ENCODE data around the gene TARBP1. TPM values are rescaled to one million over a fixed set of nuclear protein-coding genes. Genes with fewer than 3 reads are reported as not detected.
A peak's percentile ranks its signal among the peaks of the same experiment; 100 is the strongest.
"Not testable (repeated sequence)": the region's sequence is repeated elsewhere in the genome, so short reads cannot be mapped to it uniquely, and the experiment has no call there.

Gene TARBP1
- total RNA-seq, 1 donor from 2014 or later = 38.1 TPM

- H3K27me3 Mint-ChIP-seq = no peaks in the 10 kb centered on the region
- peaks cover 26% of the 10 kb centered on the region for H3K4me1 Mint-ChIP-seq (ENCODE audit: unreplicated experiment)
- H3K27ac Mint-ChIP-seq = no peak overlapping the region
- no peak overlapping the region for H3K4me3 Mint-ChIP-seq
- DNase-seq (ENCODE audit: extremely low spot score, unreplicated experiment) = no peak
- H3K36me3 Mint-ChIP-seq = no peaks in the 10 kb centered on the region
- TF ChIP-seq CTCF (conservative IDR thresholded peaks at IDR 0.05) = no peak
- peaks cover 4% of the 10 kb centered on the region for H3K9me3 Mint-ChIP-seq
These were observed 42.9 kb upstream of the TARBP1 start for GRCh38 chr1:234521836-234522235.

GRCh38 chr1:234520908-234521817, 42.2 kb upstream of the TARBP1 start:
- H3K9me3 Mint-ChIP-seq = peaks cover 4% of the 10 kb centered on the region
- DNase-seq (ENCODE audit: extremely low spot score, unreplicated experiment) = no peak
- no peak overlapping the region for H3K27ac Mint-ChIP-seq
- H3K36me3 Mint-ChIP-seq = no peaks in the 10 kb centered on the region
- H3K4me3 Mint-ChIP-seq = no peak overlapping the region
- H3K4me1 Mint-ChIP-seq (ENCODE audit: unreplicated experiment) = peaks cover 20% of the 10 kb centered on the region
- no peaks in the 10 kb centered on the region for H3K27me3 Mint-ChIP-seq
- no peak for TF ChIP-seq CTCF (conservative IDR thresholded peaks at IDR 0.05)

GRCh38 chr1:234519506-234519905, 40.5 kb upstream of the TARBP1 start:
- TF ChIP-seq CTCF (conservative IDR thresholded peaks at IDR 0.05) = no peak
- Mint-ChIP-seq H3K4me1 (ENCODE audit: unreplicated experiment) (peaks cover 24% of the 10 kb centered on the region), H3K4me3 (no peak overlapping the region), H3K9me3 (no peaks in the 10 kb centered on the region), H3K36me3 (no peaks in the 10 kb centered on the region), H3K27me3 (no peaks in the 10 kb centered on the region), H3K27ac (peak overlapping the region; percentile 16)
- DNase-seq (ENCODE audit: extremely low spot score, unreplicated experiment) = no peak

GRCh38 chr1:234518876-234519275, 39.9 kb upstream of the TARBP1 start:
- H3K4me3 Mint-ChIP-seq = no peak overlapping the region
- H3K9me3 Mint-ChIP-seq = no peaks in the 10 kb centered on the region
- peaks cover 28% of the 10 kb centered on the region for H3K4me1 Mint-ChIP-seq (ENCODE audit: unreplicated experiment)
- no peak for DNase-seq (ENCODE audit: extremely low spot score, unreplicated experiment)
- TF ChIP-seq CTCF (conservative IDR thresholded peaks at IDR 0.05) = no peak
- H3K27me3 Mint-ChIP-seq = no peaks in the 10 kb centered on the region
- no peaks in the 10 kb centered on the region for H3K36me3 Mint-ChIP-seq
- no peak overlapping the region for H3K27ac Mint-ChIP-seq

GRCh38 chr1:234518086-234518485, 39.1 kb upstream of the TARBP1 start:
- H3K27me3 Mint-ChIP-seq; H3K36me3 Mint-ChIP-seq; H3K27ac Mint-ChIP-seq; H3K4me3 Mint-ChIP-seq; DNase-seq (ENCODE audit: extremely low spot score, unreplicated experiment); H3K9me3 Mint-ChIP-seq: not testable (repeated sequence)
- peaks cover 29% of the 10 kb centered on the region for H3K4me1 Mint-ChIP-seq (ENCODE audit: unreplicated experiment)

- no peak for TF ChIP-seq CTCF (conservative IDR thresholded peaks at IDR 0.05)
- no peaks in the 10 kb centered on the region for H3K36me3 Mint-ChIP-seq
- no peaks in the 10 kb centered on the region for H3K9me3 Mint-ChIP-seq
- DNase-seq (ENCODE audit: extremely low spot score, unreplicated experiment) = no peak
- peaks cover 29% of the 10 kb centered on the region for H3K4me1 Mint-ChIP-seq (ENCODE audit: unreplicated experiment)
- H3K27ac Mint-ChIP-seq = no peak overlapping the region
- H3K27me3 Mint-ChIP-seq = no peaks in the 10 kb centered on the region
- H3K4me3 Mint-ChIP-seq = no peak overlapping the region
These were observed 38.3 kb upstream of the TARBP1 start for GRCh38 chr1:234517110-234517802.
